HG03469 (cell line): Measurements from ENCODE around the gene PRPF6.
"Not testable (repeated sequence)": the region's sequence is repeated elsewhere in the genome, so short reads cannot be mapped to it uniquely, and the experiment has no call there.

Experiments used
- ATAC-seq: cut with Tn5 transposase; IDR thresholded peaks from one replicate; pipeline ENCODE4 v1.9.1; 2021; ENCODE audit warnings: mild to moderate bottlenecking, moderate library complexity, moderate number of reproducible peaks; ENCODE audit not compliant: unreplicated experiment

PRPF6 gene

GRCh38 chr20:64010711-64011237 is 29.8 kb downstream of the PRPF6 start:
- ATAC-seq: no peak

DNA sequence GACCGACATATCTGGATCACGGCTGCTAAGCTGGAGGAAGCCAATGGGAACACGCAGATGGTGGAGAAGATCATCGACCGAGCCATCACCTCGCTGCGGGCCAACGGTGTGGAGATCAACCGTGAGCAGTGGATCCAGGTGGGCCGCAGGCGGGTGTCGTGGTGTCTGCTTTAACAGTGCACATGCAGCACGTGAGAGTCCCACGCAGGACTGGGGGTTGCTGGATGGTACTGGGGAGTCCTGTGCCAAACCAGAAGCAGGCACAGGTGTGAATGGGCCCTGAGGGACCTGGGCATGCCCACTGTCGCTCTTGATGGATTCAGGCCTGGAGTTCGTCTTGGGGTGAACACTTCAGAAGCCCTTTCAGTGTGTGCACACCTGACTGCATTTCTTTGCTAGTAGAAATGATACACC is 30.4 kb downstream of the PRPF6 start:
- ATAC-seq: no peak

DNA sequence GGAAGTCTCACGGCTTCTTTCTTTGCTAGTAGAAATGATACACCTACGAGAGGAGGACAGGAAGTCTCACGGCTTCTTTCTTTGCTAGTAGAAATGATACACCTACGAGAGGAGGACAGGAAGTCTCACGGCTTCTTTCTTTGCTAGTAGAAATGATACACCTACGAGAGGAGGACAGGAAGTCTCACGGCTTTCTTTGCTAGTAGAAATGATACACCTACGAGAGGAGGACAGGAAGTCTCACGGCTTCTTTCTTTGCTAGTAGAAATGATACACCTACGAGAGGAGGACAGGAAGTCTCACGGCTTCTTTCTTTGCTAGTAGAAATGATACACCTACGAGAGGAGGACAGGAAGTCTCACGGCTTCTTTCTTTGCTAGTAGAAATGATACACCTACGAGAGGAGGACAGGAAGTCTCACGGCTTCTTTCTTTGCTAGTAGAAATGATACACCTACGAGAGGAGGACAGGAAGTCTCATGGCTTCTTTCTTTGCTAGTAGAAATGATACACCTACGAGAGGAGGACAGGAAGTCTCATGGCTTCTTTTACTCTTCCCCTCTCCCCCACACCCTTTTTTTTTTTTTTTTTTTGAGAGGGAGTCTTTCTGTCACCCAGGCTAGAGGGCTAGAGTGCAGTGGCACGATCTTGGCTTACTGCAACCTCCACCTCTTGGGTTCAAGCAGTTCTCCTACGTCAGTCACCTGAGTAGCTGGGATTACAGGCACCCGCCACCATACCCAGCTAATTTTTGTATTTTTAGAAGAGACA is 31.6 kb downstream of the PRPF6 start:
- not testable (repeated sequence) for ATAC-seq

- ATAC-seq: no peak
Measured at GRCh38 chr20:64015635-64016034, 34.7 kb downstream of the PRPF6 start.

GRCh38 chr20:64021124-64021975 is 40.4 kb downstream of the PRPF6 start:
- no peak for ATAC-seq

GRCh38 chr20:64022671-64023360 is 41.9 kb downstream of the PRPF6 start:
- ATAC-seq: no peak

- no peak for ATAC-seq
Measured at GRCh38 chr20:64023361-64024140, 42.6 kb downstream of the PRPF6 start.

GRCh38 chr20:64024141-64024990 is 43.4 kb downstream of the PRPF6 start:
- no peak for ATAC-seq

- no peak for ATAC-seq
Measured at GRCh38 chr20:64025101-64025825, 44.3 kb downstream of the PRPF6 start.

- ATAC-seq: no peak
Measured at GRCh38 chr20:64025826-64026412, 45.0 kb downstream of the PRPF6 start.

GRCh38 chr20:64027981-64028685 is 47.2 kb downstream of the PRPF6 start:
- no peak for ATAC-seq

- no peak for ATAC-seq
Measured at GRCh38 chr20:64029293-64030117, 48.6 kb downstream of the PRPF6 start.

DNA sequence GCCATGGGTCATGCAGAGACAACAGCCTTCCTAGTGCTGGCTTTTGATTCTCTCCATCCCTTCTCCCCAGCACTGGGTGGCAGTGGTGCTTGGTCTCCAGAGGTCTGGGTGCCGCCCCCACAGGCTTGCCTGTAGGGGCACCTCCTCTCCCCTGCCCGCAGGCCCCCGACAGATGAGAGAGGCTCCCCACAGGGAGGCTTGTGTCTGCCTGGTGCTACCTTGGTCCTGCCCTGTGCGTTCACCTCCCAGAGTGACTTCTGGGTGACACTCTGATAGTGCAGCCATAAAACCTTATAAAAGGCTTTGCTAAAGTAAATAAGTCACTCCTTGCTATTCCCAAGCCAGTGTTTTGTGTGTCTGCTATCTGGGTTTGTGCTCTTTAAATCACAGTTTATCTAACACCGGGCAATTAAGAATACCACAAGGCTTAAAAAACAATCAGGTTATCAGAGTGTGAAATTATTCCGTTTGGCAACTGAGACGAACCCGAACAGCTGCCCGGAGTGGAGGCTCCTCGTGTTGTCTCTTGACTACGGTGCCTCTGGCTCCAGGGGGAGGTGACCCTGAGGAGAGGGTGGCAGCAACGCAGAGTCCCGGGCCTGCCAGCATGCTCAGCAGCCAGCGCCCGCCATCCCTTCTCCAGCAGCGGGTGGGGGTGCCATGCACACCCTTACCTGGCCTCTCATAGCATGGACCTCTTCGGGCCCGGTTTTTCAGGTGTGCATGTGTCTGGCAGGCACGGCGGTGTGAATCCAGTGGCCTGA is 49.6 kb downstream of the PRPF6 start:
- ATAC-seq: no peak

GRCh38 chr20:64031822-64032314 is 50.9 kb downstream of the PRPF6 start:
- no peak for ATAC-seq

GRCh38 chr20:64032706-64033624 is 52.0 kb downstream of the PRPF6 start:
- ATAC-seq: no peak
